ENCODE results near the gene ARHGEF28.

Gene ARHGEF28

DNA sequence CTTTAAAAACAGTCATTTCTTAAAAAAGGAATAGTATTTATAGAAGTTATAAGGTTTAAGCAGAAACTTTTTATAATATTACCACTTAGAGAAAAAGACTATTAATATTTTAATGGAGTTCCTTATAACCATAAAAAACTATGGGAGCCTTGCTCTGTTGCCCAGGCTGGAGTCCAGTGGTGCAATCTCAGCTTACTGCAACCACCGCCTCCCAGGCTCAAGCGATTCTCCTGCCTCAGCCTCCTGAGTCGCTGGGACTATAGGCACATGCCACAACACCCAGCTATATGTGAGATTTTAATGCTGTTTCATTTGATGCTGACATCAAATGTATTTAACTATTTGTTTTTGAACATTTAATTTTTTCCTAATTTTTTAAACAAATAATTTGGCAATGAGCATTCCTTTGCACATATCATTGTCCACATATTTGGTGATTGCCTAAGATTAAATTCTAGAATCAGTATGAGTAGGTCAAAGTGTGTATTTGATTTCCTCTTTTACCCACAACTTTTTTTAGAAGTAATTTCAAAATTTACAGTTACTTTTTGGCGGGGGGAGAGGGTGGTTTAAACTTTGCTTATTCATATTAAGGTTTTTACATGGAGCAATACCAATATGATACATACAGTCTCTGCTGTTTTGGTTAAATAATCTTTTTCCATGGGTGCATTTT lies 235.5 kb downstream of the ARHGEF28 start:
- DNase-seq, result no peak

DNA sequence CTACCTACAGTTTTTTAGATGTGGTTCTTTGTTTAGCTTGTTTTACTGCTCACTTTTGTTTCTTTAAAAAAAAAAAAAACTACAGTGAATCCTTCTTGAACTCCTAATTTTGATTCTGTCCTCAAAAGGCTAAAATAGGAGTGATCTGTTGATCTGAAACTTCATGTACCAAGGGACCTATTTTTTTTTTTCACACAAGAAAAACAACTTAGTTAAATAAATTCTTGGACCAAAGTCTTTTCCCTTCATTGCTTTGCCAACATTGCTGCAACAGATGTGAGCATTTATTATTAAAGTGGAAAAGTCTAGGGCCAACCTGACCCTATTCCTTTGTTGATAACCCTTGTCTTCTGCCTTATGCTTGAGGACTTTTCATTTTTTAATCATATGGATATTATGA lies 236.8 kb downstream of the ARHGEF28 start:
- no peak for DNase-seq

- no peak for DNase-seq
Observed at GRCh38 chr5:73863876-73864275, 237.9 kb downstream of the ARHGEF28 start.

DNA sequence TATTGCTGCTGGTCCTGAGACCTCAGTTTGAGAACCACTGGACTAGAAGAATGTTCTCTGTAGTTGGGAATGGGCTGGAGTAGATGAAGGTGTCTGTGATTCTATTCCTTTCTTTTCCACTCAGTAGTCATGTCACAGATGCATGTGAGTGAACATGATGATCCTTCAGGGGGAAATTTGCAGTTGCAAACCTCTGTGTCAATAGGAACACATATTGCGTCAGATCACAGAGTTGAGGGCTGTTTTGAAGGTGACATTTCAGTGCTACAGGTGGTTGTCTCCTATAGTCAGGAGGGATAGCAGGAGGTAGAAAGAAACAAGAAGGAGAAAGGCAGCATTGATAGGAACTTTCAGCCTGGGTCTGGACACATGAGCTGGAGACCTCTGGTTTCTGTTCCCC lies 239.3 kb downstream of the ARHGEF28 start:
- DNase-seq, result no peak

DNA sequence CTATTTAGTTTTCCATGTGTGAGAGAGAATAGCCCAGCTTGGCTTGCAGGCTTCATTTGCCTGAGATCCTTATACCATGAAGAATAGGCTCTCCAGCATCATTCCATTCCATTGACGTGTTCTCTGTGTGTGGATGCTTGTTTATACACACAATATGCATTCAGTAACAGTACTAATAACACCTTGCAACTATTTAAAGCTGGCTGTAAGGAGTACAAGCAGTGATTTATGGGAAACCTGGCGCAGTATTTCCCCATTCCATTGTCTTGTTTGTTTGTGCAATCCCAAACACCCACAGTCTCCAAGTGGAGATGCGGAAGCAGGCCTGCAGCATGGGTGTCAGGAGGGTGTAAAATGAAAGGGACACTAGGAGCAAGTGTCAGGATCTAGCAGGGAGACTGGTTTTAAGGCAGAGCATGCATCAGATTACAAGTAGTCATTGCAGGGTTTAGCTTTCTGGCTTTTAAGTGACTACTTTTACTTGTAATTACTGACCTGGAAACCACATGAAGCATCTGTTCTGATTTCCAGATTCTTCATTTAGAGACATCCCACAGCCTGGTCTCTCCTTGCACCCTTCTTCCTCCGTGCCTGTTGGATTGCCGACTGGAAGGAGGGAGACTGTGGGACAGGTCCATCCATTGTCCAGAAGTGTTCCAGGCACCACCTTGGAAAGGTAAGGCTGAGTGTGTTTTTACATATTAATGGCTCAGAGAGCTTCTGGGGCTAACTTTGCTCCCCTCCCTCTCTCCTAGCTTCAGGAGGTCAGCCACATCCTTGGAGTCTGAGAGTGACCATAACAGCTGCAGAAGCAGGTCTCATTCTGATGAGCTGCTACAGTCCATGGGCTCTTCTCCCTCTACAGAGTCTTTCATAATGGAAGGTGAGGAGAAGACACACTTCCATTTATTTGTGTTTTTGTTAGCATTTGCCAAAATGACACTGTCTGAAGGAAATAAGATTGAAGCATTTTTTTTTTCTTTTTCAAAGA lies 241.6 kb downstream of the ARHGEF28 start:
- DNase-seq, result no peak

GRCh38 chr5:73883646-73884045 lies 257.6 kb downstream of the ARHGEF28 start:
- no peak for DNase-seq

DNA sequence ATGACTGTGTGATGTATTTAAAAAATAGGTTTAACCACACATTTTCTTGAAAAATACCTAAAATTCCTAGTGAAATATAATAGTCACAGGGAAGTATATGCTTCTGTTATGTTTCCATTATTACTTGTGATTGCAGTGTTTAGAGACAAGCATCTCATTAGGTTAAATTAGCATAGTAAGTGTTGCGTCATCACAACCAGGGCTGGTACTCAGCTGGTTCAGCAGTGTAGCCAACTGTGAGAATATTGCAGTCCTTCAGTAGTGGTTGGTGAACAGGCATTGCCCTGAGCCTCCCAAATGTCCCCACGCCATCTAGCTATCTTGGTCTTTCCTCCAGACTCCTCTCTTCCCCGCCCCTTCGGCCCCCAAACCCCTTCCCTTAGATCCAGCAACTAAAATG lies 261.7 kb downstream of the ARHGEF28 start:
- DNase-seq, result no peak

GRCh38 chr5:73890569-73890968 lies 264.6 kb downstream of the ARHGEF28 start:
- DNase-seq, result no peak

- DNase-seq, result no peak
Observed at GRCh38 chr5:73892218-73892617, 266.2 kb downstream of the ARHGEF28 start.

GRCh38 chr5:73892806-73893205 lies 266.8 kb downstream of the ARHGEF28 start:
- no peak for DNase-seq

GRCh38 chr5:73893813-73894212 lies 267.8 kb downstream of the ARHGEF28 start:
- DNase-seq, result no peak

DNA sequence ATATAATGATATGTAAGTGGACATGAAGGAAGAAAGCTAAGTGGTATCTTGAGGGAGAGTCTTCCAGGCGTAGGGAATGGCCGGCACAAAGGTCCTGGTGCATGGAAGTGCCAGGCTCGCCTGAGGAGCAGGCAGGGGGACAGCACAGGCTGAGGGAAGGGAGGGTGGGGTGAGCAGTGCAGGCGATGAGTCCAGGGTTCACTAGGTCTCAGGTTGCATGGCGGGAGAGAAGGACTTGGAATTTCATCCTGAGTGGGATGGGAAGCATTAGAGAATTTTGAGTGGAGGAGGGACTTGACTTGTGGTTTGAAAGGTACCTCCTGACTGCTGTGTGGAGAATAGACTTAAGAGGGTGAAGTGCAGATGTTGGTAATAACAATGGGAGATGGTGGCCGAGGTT lies 268.9 kb downstream of the ARHGEF28 start:
- DNase-seq, result no peak

- DNase-seq, result no peak
Observed at GRCh38 chr5:73895471-73895870, 269.5 kb downstream of the ARHGEF28 start.

DNA sequence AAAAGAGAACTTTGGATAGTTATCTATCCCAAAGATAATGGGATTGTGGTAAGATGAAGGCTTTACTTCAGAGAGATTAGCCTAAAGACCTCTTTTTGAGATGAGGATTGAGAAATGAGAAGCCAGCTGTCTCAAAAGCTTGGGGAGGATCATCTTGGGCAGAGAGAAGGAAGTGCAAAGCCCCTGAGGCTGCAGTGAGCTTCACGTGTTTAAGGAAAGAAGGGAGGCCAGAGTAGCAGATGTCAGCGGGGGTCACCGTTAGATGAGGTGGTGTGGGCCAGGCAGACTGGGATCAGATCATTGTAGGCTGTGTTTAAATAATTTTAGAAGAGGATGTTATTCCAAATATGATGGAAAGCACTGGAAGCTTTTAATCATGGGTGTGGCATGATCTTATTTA lies 270.1 kb downstream of the ARHGEF28 start:
- no peak for DNase-seq

GRCh38 chr5:73896668-73897067 lies 270.7 kb downstream of the ARHGEF28 start:
- no peak for DNase-seq

DNA sequence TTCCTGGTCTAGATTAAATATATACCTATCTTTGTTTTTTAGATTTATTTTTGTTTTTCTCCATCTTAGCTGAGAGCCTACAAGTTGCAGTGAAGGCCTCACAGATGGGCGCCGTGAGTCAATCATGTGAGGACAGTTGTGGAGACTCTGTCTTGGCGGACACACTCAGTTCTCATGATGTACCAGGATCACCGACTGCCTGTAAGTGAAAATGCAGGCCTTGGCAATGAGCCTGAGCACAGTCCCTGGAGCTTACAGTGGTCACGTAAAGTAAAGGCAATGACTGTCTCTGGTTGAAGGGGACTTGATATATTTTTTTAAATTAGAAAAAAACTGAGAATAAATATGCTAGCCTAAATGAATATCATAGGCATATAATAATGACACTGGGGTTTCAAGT lies 271.9 kb downstream of the ARHGEF28 start:
- no peak for DNase-seq

- DNase-seq, result no peak
Observed at GRCh38 chr5:73899055-73899454, 273.1 kb downstream of the ARHGEF28 start.

DNA sequence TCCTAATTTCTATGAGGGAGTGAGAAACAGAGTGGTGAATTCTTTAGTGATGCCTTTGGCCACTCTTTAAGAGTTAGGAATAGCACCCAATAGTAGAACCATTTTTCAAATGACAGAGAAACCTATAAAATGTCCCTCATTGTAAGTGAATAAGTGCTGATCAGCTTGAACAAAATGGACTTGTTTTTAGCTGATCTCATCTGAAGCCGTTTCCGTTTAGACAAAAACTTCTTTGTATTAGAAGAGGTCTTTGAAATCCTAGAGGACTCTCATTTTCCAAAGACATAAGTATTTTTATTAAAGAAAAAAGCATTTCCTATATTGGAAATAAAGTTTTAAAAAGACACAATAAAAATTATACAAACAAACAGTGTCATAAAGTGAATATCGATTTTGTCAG lies 273.9 kb downstream of the ARHGEF28 start:
- DNase-seq, result no peak

GRCh38 chr5:73900566-73900965 lies 274.6 kb downstream of the ARHGEF28 start:
- DNase-seq, result no peak

DNA sequence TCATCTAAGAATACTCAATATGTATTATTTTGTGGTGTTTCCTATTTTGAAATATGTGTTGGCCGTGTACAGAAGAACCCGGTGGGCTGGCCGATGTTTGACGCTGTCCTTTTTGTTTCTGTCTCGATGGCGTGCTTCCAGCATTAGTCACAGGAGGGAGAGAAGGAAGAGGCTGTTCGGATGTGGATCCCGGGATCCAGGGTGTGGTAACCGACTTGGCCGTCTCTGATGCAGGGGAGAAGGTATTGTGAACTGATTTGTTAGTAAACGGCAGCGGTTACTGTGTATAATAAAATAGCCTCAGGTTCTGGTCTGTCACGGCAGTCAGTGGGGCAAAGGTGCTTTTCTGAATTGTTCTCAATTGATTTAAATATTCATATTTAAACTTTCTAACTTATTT lies 275.0 kb downstream of the ARHGEF28 start:
- no peak for DNase-seq

DNA sequence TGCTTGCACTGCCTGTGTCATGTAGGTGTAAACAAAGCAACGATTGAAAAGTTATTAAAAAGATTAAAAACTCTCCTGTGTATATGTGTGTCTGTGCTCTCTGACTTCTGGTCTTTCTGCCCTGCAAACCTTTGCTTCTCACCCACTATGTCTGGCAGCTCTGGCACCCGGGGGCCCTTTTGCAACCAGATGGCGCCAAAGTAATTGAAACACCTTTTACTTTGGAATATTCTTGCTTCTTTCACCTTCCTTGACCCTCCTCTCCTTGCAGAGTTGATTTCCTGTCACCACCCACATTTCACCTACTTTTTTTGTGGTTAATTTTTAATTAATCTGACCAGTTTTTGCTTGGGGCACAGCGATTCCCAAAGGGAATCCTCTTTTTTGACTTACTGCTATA lies 275.5 kb downstream of the ARHGEF28 start:
- DNase-seq, result no peak

DNA sequence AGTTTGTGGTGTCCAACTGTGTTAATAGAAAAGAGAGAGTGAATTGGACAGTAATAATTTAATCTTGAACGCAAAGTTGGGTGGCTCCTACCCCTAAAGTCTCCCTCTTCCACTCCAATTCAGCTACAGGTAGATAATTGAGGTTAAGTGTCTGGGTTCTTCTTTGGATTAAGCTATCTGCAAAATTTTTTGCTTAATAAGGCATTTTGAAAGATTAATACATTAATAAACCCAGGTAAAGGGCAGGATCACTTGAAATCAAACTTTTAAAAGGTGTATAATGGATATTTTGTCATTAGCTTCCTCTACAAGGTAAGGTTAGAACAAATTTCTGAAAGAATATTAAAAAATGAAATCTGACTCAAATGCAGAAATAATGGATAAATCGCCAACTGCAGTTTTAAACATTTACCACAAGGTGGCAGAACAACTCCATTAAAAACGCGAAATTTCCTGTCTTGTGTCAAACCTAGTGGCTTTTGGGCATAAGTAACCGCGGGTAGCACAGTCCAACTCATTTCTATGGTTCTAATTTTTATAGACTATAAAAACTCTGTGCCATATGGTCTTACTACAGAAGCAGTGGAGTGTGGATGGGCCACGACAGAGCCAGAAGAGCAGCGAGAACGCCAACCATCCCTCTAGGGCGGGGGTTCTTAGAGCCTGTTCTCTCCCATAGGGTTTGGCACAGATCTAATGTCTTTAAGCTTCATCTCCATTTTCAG lies 276.5 kb downstream of the ARHGEF28 start:
- DNase-seq, result peak in 1 of 2 donors; percentile 54

DNA sequence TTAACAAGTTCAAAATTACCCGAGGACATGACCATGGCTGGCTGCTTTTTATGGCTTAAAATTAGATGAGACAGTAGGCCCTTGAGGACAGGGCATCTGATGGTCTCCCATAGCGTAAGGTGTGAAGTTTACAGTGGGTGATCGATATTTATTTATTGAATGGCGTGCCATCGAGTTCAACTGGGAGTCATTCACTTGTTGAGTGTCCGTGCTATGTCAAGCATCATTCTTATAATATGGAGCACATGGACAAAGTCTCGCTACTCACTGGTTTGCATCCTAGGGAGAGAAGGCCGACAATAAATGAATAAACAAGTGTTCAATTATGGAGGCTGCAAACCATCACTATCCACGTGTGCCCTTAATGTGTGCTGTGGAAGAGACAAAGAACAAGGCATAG lies 277.2 kb downstream of the ARHGEF28 start:
- no peak for DNase-seq

DNA sequence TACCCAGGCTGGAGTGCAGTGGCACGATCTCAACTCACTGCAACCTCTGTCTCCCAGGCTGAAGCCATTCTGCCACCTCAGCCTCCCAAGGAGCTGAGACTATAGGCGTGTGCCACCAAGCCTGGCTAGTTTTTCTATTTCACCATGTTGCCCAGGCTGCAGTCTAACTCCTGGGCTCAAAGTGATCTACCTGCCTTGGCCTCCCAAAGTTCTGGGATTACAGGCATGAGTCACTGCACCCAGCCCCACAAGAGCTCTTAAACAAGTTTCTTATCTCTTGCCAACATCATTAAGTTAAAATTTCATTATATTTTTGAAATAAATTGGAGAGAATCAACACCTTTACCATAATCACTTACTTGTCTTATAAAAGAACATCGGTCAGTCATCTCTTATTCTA lies 280.3 kb downstream of the ARHGEF28 start:
- DNase-seq, result no peak

Data from CD4-positive, alpha-beta T cell treated with Interleukin-4 for 1 hour (primary cell).